C4-2B (cell line): ENCODE results near the gene TTC22.

Experiments used
- ZFX ChIP-seq: fragments of 450-650 bp; IDR thresholded peaks from 2 replicates; pipeline ENCODE4 v1.6.1; 2017
- TF ChIP-seq, protein P1 (sequence below): fragments of 450-650 bp; conservative IDR thresholded peaks from 2 replicates; pipeline ENCODE4 v1.5.1; 2017; ENCODE audit warnings: mild to moderate bottlenecking

DNA sequence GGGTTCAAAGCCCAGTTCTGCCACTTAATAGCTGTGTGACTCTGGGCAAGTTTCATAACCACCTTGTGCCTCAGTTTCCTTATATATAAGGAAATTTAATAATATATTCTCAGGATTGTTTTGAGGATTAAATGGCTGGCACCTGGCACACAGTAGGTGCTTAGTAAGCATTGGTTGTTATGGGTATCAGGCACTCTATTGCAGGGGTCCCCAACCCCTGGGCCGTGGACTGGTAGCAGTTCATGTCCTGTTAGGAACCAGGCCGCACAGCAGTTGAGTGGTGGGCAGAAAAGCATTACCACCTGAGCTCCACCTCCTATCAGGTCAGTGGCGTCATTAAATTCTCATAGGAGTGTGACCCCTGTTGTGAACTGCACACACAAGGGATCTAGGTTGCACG is 55.3 kb downstream of the TTC22 start:
- TF ChIP-seq, protein P1, sequence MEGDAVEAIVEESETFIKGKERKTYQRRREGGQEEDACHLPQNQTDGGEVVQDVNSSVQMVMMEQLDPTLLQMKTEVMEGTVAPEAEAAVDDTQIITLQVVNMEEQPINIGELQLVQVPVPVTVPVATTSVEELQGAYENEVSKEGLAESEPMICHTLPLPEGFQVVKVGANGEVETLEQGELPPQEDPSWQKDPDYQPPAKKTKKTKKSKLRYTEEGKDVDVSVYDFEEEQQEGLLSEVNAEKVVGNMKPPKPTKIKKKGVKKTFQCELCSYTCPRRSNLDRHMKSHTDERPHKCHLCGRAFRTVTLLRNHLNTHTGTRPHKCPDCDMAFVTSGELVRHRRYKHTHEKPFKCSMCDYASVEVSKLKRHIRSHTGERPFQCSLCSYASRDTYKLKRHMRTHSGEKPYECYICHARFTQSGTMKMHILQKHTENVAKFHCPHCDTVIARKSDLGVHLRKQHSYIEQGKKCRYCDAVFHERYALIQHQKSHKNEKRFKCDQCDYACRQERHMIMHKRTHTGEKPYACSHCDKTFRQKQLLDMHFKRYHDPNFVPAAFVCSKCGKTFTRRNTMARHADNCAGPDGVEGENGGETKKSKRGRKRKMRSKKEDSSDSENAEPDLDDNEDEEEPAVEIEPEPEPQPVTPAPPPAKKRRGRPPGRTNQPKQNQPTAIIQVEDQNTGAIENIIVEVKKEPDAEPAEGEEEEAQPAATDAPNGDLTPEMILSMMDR, result no peak
- TF ChIP-seq ZFX, result no peak
